Measurements from ENCODE around the gene GLTP. TPM values are rescaled to one million over a fixed set of nuclear protein-coding genes. Genes with fewer than 3 reads are reported as not detected.

GLTP gene
- total and polyA plus RNA-seq, 2 of the 13 experiments (the other 11 are each of a cell fraction or from before 2014, with no cell fraction given), result 10.7 to 12.9 TPM

DNA sequence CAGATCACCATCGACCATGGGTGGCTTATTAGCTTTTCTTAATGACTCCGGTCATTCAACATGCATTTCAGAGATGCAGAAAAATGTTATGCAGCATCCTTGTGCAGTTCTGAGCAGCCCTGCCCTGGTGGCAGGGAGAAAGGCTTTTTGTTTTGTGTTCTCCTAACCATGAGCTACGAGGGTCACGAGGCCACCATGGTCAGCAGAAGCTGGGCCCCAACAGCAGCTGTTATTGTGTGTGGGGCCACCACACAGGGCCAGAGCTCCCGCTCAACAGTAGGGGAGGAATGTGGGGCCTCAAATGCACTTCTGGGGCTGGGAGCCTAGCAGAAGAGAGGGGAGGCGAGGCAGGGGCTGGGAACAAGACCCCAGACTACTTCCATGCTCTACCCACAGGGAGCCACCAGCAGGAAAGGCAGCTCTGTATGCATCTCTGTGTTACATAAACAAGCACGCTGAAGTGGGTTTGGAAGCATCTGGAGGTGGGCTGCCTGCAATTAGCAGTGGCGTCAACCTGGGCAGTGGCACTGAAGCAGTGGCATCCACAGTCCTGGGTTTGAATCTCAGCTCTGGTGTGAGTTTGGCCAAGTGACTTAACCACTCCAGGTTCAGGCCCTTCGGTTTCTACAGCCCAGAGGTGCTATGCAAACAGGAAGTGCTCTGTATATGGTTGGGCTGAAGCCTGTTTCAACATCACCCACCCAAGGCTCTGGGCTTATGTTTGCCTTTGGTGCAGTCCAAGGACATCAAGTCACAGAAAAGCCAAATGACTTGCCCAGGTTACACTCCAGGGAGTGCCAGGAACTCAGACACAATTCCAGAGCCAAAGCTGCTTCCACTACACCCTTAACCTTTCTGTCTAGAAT is 16.3 kb downstream of the GLTP start (continued):
- TF ChIP-seq RFX5 (IDR thresholded peaks at IDR 0.05; ENCODE audit: low read depth, low read length) (no peak), NFIC (IDR thresholded peaks at IDR 0.05; ENCODE audit: low read length) (peak; percentile 54), BRD4 (CRISPR knock-in tag; IDR thresholded peaks at IDR 0.05) (no peak), BCL6 (CRISPR knock-in tag; IDR thresholded peaks at IDR 0.05) (peak; percentile 80), TEAD2 (CRISPR knock-in tag; IDR thresholded peaks at IDR 0.05) (no peak), ZNF264 (CRISPR knock-in tag; IDR thresholded peaks at IDR 0.05) (0 out of 2 replicates have a peak, but pooled peaks have one; percentile 47), ZNF44 (CRISPR knock-in tag; IDR thresholded peaks at IDR 0.05) (no peak), SALL2 (CRISPR knock-in tag; IDR thresholded peaks at IDR 0.05) (no peak), ZNF468 (CRISPR knock-in tag; IDR thresholded peaks at IDR 0.05) (no peak), ARNTL (CRISPR knock-in tag; IDR thresholded peaks at IDR 0.05) (no peak; the same call in 1 of the 2 replicates), FOXO1 (CRISPR knock-in tag; IDR thresholded peaks at IDR 0.05) (peak; percentile 84), PRMT3 (CRISPR knock-in tag; IDR thresholded peaks at IDR 0.05; ENCODE audit: borderline replicate concordance, low read depth) (no peak), ZNF562 (CRISPR knock-in tag; IDR thresholded peaks at IDR 0.05; ENCODE audit: borderline replicate concordance) (no peak), ARID2 (CRISPR knock-in tag; IDR thresholded peaks at IDR 0.05; ENCODE audit: borderline replicate concordance) (peak; percentile 53; the same call in 1 of the 2 replicates), NFIB (CRISPR knock-in tag; IDR thresholded peaks at IDR 0.05; ENCODE audit: borderline replicate concordance) (no peak), TP53 (CRISPR knock-in tag; conservative IDR thresholded peaks at IDR 0.05) (no peak), ZBTB1 (CRISPR knock-in tag; IDR thresholded peaks at IDR 0.05; ENCODE audit: borderline replicate concordance) (no peak), MEIS1 (CRISPR knock-in tag; IDR thresholded peaks at IDR 0.05; ENCODE audit: borderline replicate concordance) (peak; percentile 67; the same call in 1 of the 2 replicates), ZNF703 (CRISPR knock-in tag; IDR thresholded peaks at IDR 0.05; ENCODE audit: borderline replicate concordance) (no peak), SETDB1 (CRISPR knock-in tag; IDR thresholded peaks at IDR 0.05; ENCODE audit: borderline replicate concordance) (no peak), CHD4 (IDR thresholded peaks at IDR 0.05; ENCODE audit: borderline replicate concordance, low read length) (peak; percentile 92; the same call in 1 of the 2 replicates), SRSF4 (IDR thresholded peaks at IDR 0.05; ENCODE audit: low read depth, low read length, poor library complexity, severe bottlenecking) (no peak)
- TF ChIP-seq, protein P1, sequence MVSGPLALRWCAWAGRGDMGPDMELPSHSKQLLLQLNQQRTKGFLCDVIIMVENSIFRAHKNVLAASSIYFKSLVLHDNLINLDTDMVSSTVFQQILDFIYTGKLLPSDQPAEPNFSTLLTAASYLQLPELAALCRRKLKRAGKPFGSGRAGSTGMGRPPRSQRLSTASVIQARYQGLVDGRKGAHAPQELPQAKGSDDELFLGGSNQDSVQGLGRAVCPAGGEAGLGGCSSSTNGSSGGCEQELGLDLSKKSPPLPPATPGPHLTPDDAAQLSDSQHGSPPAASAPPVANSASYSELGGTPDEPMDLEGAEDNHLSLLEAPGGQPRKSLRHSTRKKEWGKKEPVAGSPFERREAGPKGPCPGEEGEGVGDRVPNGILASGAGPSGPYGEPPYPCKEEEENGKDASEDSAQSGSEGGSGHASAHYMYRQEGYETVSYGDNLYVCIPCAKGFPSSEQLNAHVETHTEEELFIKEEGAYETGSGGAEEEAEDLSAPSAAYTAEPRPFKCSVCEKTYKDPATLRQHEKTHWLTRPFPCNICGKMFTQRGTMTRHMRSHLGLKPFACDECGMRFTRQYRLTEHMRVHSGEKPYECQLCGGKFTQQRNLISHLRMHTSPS (CRISPR knock-in tag; IDR thresholded peaks at IDR 0.05; ENCODE audit: low read depth), result peak; percentile 88
- TF ChIP-seq, protein P2, sequence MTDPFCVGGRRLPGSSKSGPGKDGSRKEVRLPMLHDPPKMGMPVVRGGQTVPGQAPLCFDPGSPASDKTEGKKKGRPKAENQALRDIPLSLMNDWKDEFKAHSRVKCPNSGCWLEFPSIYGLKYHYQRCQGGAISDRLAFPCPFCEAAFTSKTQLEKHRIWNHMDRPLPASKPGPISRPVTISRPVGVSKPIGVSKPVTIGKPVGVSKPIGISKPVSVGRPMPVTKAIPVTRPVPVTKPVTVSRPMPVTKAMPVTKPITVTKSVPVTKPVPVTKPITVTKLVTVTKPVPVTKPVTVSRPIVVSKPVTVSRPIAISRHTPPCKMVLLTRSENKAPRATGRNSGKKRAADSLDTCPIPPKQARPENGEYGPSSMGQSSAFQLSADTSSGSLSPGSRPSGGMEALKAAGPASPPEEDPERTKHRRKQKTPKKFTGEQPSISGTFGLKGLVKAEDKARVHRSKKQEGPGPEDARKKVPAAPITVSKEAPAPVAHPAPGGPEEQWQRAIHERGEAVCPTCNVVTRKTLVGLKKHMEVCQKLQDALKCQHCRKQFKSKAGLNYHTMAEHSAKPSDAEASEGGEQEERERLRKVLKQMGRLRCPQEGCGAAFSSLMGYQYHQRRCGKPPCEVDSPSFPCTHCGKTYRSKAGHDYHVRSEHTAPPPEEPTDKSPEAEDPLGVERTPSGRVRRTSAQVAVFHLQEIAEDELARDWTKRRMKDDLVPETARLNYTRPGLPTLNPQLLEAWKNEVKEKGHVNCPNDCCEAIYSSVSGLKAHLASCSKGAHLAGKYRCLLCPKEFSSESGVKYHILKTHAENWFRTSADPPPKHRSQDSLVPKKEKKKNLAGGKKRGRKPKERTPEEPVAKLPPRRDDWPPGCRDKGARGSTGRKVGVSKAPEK (CRISPR knock-in tag; IDR thresholded peaks at IDR 0.05; ENCODE audit: borderline replicate concordance), result no peak; the same call in 1 of the 2 replicates
- TF ChIP-seq, protein P3, sequence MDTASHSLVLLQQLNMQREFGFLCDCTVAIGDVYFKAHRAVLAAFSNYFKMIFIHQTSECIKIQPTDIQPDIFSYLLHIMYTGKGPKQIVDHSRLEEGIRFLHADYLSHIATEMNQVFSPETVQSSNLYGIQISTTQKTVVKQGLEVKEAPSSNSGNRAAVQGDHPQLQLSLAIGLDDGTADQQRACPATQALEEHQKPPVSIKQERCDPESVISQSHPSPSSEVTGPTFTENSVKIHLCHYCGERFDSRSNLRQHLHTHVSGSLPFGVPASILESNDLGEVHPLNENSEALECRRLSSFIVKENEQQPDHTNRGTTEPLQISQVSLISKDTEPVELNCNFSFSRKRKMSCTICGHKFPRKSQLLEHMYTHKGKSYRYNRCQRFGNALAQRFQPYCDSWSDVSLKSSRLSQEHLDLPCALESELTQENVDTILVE (CRISPR knock-in tag; IDR thresholded peaks at IDR 0.05), result peak; percentile 67; the same call in 1 of the 2 replicates
